WTC11 (cell line): ENCODE results near the gene PTPRC.

Source experiments
- CTCF ChIP-seq: fragments of 200-600 bp; IDR thresholded peaks from 2 replicates; pipeline ENCODE4 v1.8.0; 2022; ENCODE audit warnings: antibody characterized with exemption
- GABPB1 ChIP-seq: sonication (generic); formaldehyde crosslinking; IDR thresholded peaks from 2 replicates; pipeline ENCODE4 v1.8.1; 2023; ENCODE audit warnings: mild to moderate bottlenecking, missing genetic modification reagents

DNA sequence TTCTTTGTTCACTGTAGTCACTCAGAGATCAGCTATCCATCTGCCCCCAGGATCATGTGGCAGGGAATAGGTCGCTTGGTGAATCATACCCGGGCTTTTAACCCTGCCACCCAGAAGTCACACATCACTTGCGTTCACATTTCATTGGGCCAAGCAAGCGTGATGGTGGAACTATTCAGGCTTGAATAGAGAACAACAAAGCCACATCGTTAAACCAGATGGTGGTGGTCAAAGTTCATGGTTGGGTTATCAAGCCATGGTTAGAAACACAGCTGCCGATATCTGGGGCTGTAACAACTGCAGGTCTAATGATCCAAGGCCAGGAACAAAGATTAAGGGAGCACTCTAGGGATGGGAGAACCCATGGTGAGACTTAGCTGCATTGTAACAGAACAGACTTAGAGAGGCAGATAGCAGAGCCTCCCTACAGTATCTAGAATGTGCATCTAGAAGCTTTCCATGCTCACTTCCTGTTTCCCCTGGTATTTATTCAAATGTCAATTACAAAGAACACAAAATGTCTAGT lies 40.0 kb upstream of the PTPRC start:
- TF ChIP-seq CTCF (no peak), GABPB1 (no peak)
